GM21515 (cell line): ENCODE data around the gene BPIFB4.

ENCODE experiments used
- ATAC-seq: cut with Tn5 transposase; IDR thresholded peaks from one replicate; pipeline ENCODE4 v1.9.1; 2021; ENCODE audit not compliant: unreplicated experiment

The BPIFB4 gene

DNA sequence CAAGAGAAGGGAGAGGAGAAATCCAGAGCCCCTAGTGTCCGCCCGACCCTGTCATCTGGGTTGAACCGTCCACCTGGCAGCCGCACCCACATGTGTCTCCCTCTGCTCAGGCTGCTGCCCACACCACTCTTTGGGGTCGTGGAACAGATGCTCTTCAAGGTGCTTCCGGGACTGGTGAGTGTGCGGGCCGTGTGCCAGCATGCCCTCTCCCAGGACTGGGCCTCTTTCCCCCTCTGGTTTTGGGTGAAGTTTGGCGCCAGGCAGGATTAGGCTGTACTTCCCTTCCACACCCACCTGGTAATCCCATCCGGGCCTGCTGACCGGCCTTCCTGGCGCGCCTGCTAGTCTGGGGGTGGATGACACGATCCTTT, 17.8 kb upstream of the BPIFB4 start:
- no peak for ATAC-seq

GRCh38 chr20:33062105-33062824, 17.2 kb upstream of the BPIFB4 start:
- no peak for ATAC-seq

GRCh38 chr20:33062825-33063149, 16.7 kb upstream of the BPIFB4 start:
- ATAC-seq: no peak

DNA sequence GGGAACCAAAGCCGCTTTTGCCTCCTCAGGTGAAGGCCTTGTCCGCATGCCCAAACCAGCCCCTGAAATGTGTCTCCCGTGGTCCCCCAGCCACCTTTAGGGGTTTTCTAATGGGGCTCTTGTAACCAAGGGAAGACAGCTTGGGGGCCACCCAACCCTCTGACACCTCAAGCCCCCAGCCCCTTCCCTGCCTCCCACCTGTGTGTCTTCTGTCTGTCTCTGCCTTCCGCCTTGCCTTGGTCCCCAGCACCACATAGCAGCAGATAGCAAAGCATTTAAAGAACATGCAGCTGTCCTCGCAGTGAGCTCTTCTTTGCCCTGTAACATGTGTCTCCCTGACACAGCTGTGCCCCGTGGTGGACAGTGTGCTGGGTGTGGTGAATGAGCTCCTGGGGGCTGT, 16.2 kb upstream of the BPIFB4 start:
- no peak for ATAC-seq

DNA sequence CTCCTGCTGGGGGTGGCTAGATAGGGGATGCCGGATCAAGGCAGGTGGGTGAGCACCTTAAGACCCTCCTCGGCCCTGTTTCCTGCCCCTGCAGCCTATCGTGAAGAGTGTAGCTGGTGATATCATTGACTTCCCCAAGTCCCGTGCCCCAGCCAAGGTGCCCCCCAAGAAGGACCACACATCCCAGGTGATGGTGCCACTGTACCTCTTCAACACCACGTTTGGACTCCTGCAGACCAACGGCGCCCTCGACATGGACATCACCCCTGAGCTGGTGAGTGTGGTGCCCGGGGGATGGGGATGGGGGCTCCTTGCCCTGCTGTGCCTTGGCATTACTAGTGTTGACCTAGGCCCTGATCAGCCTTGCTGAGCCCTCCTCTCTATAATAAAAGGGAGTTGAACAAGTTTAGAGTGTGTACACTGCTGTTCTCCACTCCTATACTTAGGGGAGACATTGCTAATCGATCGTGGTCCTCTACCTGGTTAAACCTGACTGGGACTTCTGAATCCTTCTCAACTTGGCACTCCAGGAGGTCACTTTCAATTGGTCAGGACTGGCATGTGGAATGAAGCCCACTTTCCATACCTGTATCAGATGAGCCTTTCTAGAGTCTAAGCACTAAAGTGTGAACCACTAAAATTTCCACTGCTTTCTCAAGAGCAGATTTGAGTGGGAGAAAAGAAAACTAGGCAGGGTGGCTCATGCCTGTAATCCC, 14.7 kb upstream of the BPIFB4 start:
- no peak for ATAC-seq

GRCh38 chr20:33065785-33066184, 13.7 kb upstream of the BPIFB4 start:
- ATAC-seq: no peak

DNA sequence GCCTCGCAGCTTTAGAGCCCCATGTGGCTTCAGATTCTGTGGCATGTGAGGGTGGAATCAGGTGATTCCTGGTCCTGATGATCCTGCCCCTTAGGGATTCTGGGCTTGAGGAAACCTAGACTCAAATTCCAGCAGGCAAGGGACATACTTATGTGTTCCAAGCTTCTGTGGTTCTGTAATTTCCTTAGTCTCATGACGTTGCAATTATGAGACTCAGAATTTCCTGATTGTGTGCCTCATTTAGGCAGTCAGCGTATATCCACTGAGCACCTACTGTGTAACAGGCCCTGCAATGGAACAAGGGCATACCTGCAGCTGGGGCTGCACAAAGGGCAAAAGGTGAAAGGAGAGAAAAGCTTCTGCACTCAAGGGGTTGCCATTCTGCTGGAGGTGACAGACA, 11.6 kb upstream of the BPIFB4 start:
- no peak for ATAC-seq

- no peak for ATAC-seq
Observed at GRCh38 chr20:33068251-33068939, 11.0 kb upstream of the BPIFB4 start.

GRCh38 chr20:33069673-33070072, 9.8 kb upstream of the BPIFB4 start:
- ATAC-seq: no peak

GRCh38 chr20:33070111-33071053, 9.1 kb upstream of the BPIFB4 start:
- ATAC-seq: no peak

DNA sequence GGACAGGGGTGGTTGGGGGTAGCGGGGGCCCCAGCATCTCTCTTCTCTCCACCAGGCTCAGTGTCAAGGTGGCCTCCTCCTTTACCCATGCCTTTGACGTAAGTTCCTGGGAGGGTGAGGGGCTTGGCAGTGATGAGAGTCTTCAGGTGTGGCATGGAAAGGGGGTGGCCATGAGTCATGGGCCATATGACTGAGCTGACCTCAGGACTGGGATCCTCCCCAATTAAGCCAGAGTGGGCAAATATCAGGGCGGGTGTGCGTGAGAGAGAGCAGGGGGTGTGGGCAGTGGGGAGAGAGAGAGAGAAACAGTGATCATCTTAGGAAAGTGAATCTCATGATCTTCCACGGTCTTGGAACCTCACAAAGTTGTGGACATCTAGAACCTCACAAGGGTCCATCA, 8.2 kb upstream of the BPIFB4 start:
- no peak for ATAC-seq

- no peak for ATAC-seq
Observed at GRCh38 chr20:33072362-33072761, 7.1 kb upstream of the BPIFB4 start.

GRCh38 chr20:33072813-33073212, 6.6 kb upstream of the BPIFB4 start:
- no peak for ATAC-seq

DNA sequence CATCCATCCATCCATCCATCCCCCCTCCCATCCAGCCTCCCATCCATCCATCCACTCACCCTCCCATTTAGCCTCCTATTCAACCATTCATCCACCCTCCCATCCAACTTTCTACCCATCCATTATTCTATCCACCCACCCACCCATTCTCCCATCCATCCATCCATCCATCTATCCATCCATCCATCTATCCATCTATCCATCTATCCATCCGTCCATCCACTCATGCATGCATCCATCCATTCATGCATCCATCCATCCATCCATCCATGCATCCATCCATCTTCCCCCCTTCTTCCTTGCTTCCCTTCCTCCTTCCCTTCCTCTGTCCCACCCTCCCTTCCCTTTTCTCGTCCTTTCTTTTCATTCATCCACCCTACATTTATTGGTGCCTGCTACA, 4.8 kb upstream of the BPIFB4 start:
- ATAC-seq: no peak

DNA sequence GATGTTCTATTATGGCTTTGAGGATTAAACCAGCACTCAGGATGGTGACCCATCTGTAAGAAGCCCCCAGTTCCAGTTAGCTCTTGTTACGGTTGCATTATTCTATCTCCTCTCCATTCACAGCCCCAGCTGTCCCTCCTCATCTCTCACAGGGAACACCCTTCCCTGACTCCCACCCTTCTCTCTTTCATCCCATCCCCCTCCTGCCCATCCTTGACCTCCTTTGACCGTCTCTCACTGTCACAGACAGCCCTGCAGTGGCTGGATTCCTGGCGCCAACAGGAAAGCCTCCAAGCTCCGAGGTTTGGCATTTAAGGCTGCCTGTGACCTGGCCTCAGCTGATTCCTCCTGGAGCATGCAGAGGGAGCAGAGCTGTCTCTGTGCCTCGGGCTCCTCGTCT, 4.2 kb upstream of the BPIFB4 start:
- no peak for ATAC-seq

GRCh38 chr20:33076662-33077372, 2.6 kb upstream of the BPIFB4 start:
- no peak for ATAC-seq

DNA sequence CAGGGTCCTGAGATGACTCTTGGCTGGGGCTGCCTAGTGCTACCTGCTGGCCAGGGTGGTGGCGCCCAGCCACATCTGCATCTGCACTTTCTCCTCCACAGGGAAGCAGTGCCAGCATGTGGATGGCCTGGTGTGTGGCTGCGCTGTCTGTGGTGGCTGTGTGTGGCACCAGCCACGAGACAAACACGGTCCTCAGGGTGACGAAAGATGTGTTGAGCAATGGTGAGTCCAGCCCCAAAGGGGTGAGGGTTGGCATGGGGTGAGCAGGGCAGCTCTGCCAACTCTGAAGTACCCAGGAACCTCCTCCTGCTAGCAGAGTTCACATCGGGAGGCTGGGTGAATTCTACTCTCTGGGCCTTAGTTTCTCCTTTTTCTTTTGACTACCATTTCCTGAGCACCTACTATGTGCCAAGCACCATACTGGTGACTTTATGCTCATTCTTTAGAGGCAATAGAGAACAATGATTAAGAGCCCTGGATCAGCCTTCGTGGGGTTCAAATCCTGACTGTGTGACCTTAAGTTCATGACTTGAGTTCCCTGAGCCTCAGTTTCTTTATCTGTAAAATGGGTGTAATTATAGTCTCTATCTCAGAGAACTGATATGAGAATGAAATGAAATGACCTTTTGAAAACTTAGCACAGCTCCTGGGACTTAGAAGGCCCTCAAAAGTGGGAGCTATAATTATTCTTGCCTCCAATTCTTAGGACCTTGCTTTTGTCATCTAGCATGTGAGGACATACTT, 2.1 kb downstream of the BPIFB4 start:
- no peak for ATAC-seq

DNA sequence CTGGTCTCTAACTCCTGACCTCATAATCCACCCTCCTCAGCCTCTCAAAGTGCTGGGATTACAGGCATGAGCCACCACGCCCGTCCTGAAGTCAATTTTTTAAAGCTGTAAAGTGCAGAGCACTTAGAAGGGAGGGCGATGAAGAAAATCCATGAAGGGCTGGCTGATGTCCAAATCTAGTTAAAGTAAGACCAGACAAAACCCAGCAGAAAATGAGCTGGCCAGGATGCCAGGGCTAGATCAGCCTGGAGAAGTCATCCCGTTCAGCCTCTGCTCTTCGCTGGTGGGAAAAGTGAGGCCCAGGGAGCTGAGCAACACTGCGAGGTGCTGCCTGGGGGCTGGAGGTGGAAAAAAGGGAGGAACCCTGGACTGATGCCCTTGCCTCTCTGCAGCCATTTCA, 3.1 kb downstream of the BPIFB4 start:
- ATAC-seq: no peak

DNA sequence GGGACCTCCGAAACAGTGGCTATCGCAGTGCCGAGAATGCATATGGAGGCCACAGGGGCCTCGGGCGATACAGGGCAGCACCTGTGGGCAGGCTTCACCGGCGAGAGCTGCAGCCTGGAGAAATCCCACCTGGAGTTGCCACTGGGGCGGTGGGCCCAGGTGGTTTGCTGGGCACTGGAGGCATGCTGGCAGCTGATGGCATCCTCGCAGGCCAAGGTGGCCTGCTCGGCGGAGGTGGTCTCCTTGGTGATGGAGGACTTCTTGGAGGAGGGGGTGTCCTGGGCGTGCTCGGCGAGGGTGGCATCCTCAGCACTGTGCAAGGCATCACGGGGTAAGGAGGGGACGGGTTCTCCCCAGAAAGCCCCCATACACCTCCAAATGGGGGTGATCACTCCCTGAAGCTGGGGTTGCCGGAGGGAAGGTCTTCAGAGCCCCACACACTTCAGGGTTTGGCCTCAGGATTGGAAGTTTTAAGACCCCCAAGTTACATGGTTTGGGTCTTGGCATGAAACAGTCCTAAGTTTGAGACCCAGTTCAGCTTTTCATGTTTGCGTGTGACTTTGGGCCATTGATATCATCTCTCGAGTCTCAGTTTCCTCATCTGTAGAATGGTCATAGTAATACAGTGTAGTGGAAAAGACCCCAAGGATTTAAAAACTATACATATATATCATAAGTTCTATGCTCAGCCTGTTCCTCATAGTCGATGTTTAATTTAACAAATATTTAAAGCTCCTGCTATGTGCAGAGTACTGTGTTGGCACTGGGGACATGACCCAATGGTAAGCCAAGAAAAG, 4.3 kb downstream of the BPIFB4 start:
- ATAC-seq: no peak
